G401.6 (cell line): ENCODE data around the gene PPP2R1B.
"Not testable (repeated sequence)": the region's sequence is repeated elsewhere in the genome, so short reads cannot be mapped to it uniquely, and the experiment has no call there.

ENCODE experiments used
- FAIRE-seq: peaks from 2 replicates; lab custom pipeline; 2012; peaks lifted over from hg19 to GRCh38; lab: Jason Lieb, UNC

Gene PPP2R1B

GRCh38 chr11:111726301-111726713 is 39.9 kb downstream of the PPP2R1B start:
- FAIRE-seq = no peak

- FAIRE-seq = no peak
These were observed 40.6 kb downstream of the PPP2R1B start for GRCh38 chr11:111725621-111726020.

- FAIRE-seq = no peak
These were observed 41.5 kb downstream of the PPP2R1B start for GRCh38 chr11:111724615-111725129.

GRCh38 chr11:111723595-111723994 is 42.6 kb downstream of the PPP2R1B start:
- no peak for FAIRE-seq

- FAIRE-seq = no peak
These were observed 43.7 kb downstream of the PPP2R1B start for GRCh38 chr11:111722501-111722900.

GRCh38 chr11:111720801-111721494 is 45.2 kb downstream of the PPP2R1B start:
- FAIRE-seq = no peak

GRCh38 chr11:111719379-111719778 is 46.8 kb downstream of the PPP2R1B start:
- FAIRE-seq = peak; percentile 13

- FAIRE-seq = no peak
These were observed 47.3 kb downstream of the PPP2R1B start for GRCh38 chr11:111718859-111719258.

GRCh38 chr11:111718436-111718835 is 47.8 kb downstream of the PPP2R1B start:
- no peak for FAIRE-seq

- FAIRE-seq = not testable (repeated sequence)
These were observed 48.5 kb downstream of the PPP2R1B start for GRCh38 chr11:111717660-111718059.

GRCh38 chr11:111715142-111715816 is 50.9 kb downstream of the PPP2R1B start:
- no peak for FAIRE-seq

- no peak for FAIRE-seq
These were observed 51.7 kb downstream of the PPP2R1B start for GRCh38 chr11:111714522-111714921.

- no peak for FAIRE-seq
These were observed 58.5 kb downstream of the PPP2R1B start for GRCh38 chr11:111707691-111708067.

- no peak for FAIRE-seq
These were observed 59.0 kb downstream of the PPP2R1B start for GRCh38 chr11:111707039-111707690.

- no peak for FAIRE-seq
These were observed 62.6 kb downstream of the PPP2R1B start for GRCh38 chr11:111703576-111703975.

GRCh38 chr11:111702623-111703022 is 63.6 kb downstream of the PPP2R1B start:
- no peak for FAIRE-seq

- no peak for FAIRE-seq
These were observed 66.0 kb downstream of the PPP2R1B start for GRCh38 chr11:111700162-111700561.

- no peak for FAIRE-seq
These were observed 66.5 kb downstream of the PPP2R1B start for GRCh38 chr11:111699579-111700156.

- FAIRE-seq = no peak
These were observed 67.2 kb downstream of the PPP2R1B start for GRCh38 chr11:111698852-111699559.

- no peak for FAIRE-seq
These were observed 68.2 kb downstream of the PPP2R1B start for GRCh38 chr11:111697933-111698371.

- FAIRE-seq = no peak
These were observed 69.6 kb downstream of the PPP2R1B start for GRCh38 chr11:111696556-111696955.

GRCh38 chr11:111694851-111695250 is 71.3 kb downstream of the PPP2R1B start:
- FAIRE-seq = no peak
